SH-SY5Y (cell line): ENCODE measurements around the gene HDGF.

Experiments used
- GATA2 ChIP-seq: IDR thresholded peaks from 2 replicates; pipeline ENCODE4 v1.6.1; 2011; ENCODE audit warnings: mild to moderate bottlenecking, low read depth, low read length
- GATA3 ChIP-seq: IDR thresholded peaks from 2 replicates; pipeline ENCODE4 v1.6.1; 2011; ENCODE audit warnings: low read depth, mild to moderate bottlenecking, low read length, moderate library complexity

Gene HDGF

GRCh38 chr1:156744344-156744743 is 7.1 kb downstream of the HDGF start:
- TF ChIP-seq GATA2: no peak
- no peak for TF ChIP-seq GATA3

- no peak for TF ChIP-seq GATA3
Measured at GRCh38 chr1:156743367-156744302, 7.8 kb downstream of the HDGF start.

- TF ChIP-seq GATA2 (no peak), GATA3 (no peak)
Measured at GRCh38 chr1:156742801-156743200, 8.7 kb downstream of the HDGF start.

- no peak for TF ChIP-seq GATA2
- TF ChIP-seq GATA3: no peak
Measured at GRCh38 chr1:156742017-156742416, 9.5 kb downstream of the HDGF start.

GRCh38 chr1:156741481-156741983 is 9.9 kb downstream of the HDGF start:
- TF ChIP-seq GATA2: no peak
- no peak for TF ChIP-seq GATA3

GRCh38 chr1:156740741-156741480 is 10.6 kb downstream of the HDGF start, which contains the start of gene MRPL24:
Gene MRPL24, minus strand, starts transcription at chr1:156741088. Its CDS starts 2,384 bp downstream, at chr1:156738704.
- TF ChIP-seq GATA3: no peak
- TF ChIP-seq GATA2: no peak

- TF ChIP-seq GATA2 (no peak), GATA3 (no peak)
Measured at GRCh38 chr1:156740237-156740740, 11.2 kb downstream of the HDGF start.

GRCh38 chr1:156738916-156739315 is 12.6 kb downstream of the HDGF start:
- TF ChIP-seq GATA3 (no peak), GATA2 (no peak)

- TF ChIP-seq GATA2 (no peak), GATA3 (no peak)
Measured at GRCh38 chr1:156738407-156738806, 13.1 kb downstream of the HDGF start.

GRCh38 chr1:156733989-156734584 is 17.4 kb downstream of the HDGF start:
- TF ChIP-seq GATA2 (no peak), GATA3 (no peak)

GRCh38 chr1:156728599-156729462 is 22.6 kb downstream of the HDGF start, which contains the start of gene ISG20L2:
Gene ISG20L2, minus strand, starts transcription at chr1:156728766. Its CDS starts 1,114 bp downstream, at chr1:156727652.
- TF ChIP-seq GATA2 (no peak), GATA3 (no peak)

- TF ChIP-seq GATA3 (no peak), GATA2 (peak; percentile 63)
Measured at GRCh38 chr1:156727926-156728598, 23.4 kb downstream of the HDGF start, which contains the start of gene METTL25B. Gene METTL25B, plus strand, starts transcription at chr1:156728469. Its CDS starts 636 bp downstream, at chr1:156729105.
